H1 (cell line): ENCODE data around the gene POLR1B. TPM values are rescaled to one million over a fixed set of nuclear protein-coding genes. Genes with fewer than 3 reads are reported as not detected.

Experiments
- CHD7 ChIP-seq: fragments of 300-600 bp; sonication (generic); IDR thresholded peaks from 2 replicates; pipeline ENCODE4 v1.7.1; 2012; ENCODE audit warnings: low read length, moderate library complexity, mild to moderate bottlenecking, inconsistent platforms; ENCODE audit not compliant: insufficient replicate concordance
- EGR1 ChIP-seq: IDR thresholded peaks from 2 replicates; pipeline ENCODE4 v1.6.1; 2011; ENCODE audit warnings: low read depth, low read length, borderline replicate concordance
- EP300 ChIP-seq, 2 experiments: IDR thresholded peaks; 1 replicate in 1 of 2; 2 replicates in 1 of 2; pipeline ENCODE4 v1.6.1; 2011 to 2012; ENCODE audit warnings: low read depth in 2 of 2, low read length in 2 of 2, mild to moderate bottlenecking in 2 of 2, borderline replicate concordance in 1 of 2, inconsistent platforms in 1 of 2, moderate library complexity in 1 of 2
- HDAC2 ChIP-seq, 2 experiments: fragments of 300-600 bp in 1 of 2; sonication (generic) in 1 of 2; IDR thresholded peaks; 2 replicates each; pipeline ENCODE4 v1.6.1; 2011 to 2012; ENCODE audit warnings: low read depth in 2 of 2, low read length in 2 of 2, mild to moderate bottlenecking in 2 of 2, moderate library complexity in 2 of 2, borderline replicate concordance in 1 of 2, inconsistent platforms in 1 of 2
- JUN ChIP-seq: IDR thresholded peaks from 2 replicates; pipeline ENCODE4 v1.6.1; 2011; ENCODE audit warnings: low read depth, mild to moderate bottlenecking, improper control_type of control experiment, low read length
- MAFK ChIP-seq: IDR thresholded peaks from 2 replicates; pipeline ENCODE4 v1.6.1; 2012; ENCODE audit warnings: low read depth, mild to moderate bottlenecking, improper control_type of control experiment, low read length
- RNF2 ChIP-seq: fragments of 200-900, 300-1000 bp; sonication (generic); IDR thresholded peaks from 2 replicates; pipeline ENCODE4 v1.7.1; 2016; ENCODE audit warnings: borderline replicate concordance, low read depth, mild to moderate bottlenecking, antibody characterized with exemption, low read length; ENCODE audit not compliant: poor library complexity, severe bottlenecking; ENCODE audit errors: missing control alignments
- RXRA ChIP-seq: IDR thresholded peaks from 2 replicates; pipeline ENCODE4 v1.6.1; 2011; ENCODE audit warnings: low read depth, mild to moderate bottlenecking, low read length, moderate library complexity; ENCODE audit not compliant: insufficient read depth
- polyA plus RNA-seq, 7 experiments: library from polyadenylated mRNA; depleted of rRNA in 3 of 7; stranded (reverse) in 5 of 7; unstranded in 2 of 7; fragments of >200 nt in 5 of 7; fragments of 200-250 nt in 2 of 7; gene quantifications; 1 replicate in 5 of 7; 2 replicates in 1 of 7; 4 replicates in 1 of 7; pipeline versions ENCODE4 v1.2.1 to v1.2.3, GENCODE V29; 2011 to 2013; ENCODE audit warnings: missing spikeins in 2 of 7, mixed read lengths in 2 of 7
- total RNA-seq: library from RNA; stranded (reverse); fragmentation: NEBNext Ultra II Directional; extraction: Animal tissue kit (Norgen Biotek cat#: 25700); gene quantifications from 2 replicates; pipeline ENCODE4 v1.2.1, GENCODE V29; 2021

Gene POLR1B
- total and polyA plus RNA-seq, 2 of the 8 experiments (the other 6 are each of a cell fraction or from before 2014, with no cell fraction given): 24.3 to 69.4 TPM

- TF ChIP-seq CHD7: no peak
- TF ChIP-seq JUN: no peak
- no peak for TF ChIP-seq RXRA
- TF ChIP-seq EP300 (IDR thresholded peaks at IDR 0.05; ENCODE audit: borderline replicate concordance in 1 of 2, low read depth in 2 of 2, low read length in 2 of 2): no peak
- no peak for TF ChIP-seq RNF2
- TF ChIP-seq EGR1: no peak
- no peak for TF ChIP-seq MAFK
- no peak for TF ChIP-seq HDAC2 (IDR thresholded peaks at IDR 0.05; ENCODE audit: borderline replicate concordance in 1 of 2, low read depth in 2 of 2, low read length in 2 of 2)
Measured at GRCh38 chr2:112572005-112572404, 29.7 kb downstream of the POLR1B start (continued).
